GM12874 (cell line): ENCODE data around the gene ZNF474.

Experiments
- TF ChIP-seq, protein P1 (sequence below): IDR thresholded peaks from 2 replicates; pipeline ENCODE4 v1.5.1; 2011; ENCODE audit warnings: low read depth, mild to moderate bottlenecking, control low read depth, low read length, moderate library complexity; ENCODE audit not compliant: insufficient read depth

Gene ZNF474

GRCh38 chr5:122200450-122200849, 71.1 kb downstream of the ZNF474 start:
- TF ChIP-seq, protein P1, sequence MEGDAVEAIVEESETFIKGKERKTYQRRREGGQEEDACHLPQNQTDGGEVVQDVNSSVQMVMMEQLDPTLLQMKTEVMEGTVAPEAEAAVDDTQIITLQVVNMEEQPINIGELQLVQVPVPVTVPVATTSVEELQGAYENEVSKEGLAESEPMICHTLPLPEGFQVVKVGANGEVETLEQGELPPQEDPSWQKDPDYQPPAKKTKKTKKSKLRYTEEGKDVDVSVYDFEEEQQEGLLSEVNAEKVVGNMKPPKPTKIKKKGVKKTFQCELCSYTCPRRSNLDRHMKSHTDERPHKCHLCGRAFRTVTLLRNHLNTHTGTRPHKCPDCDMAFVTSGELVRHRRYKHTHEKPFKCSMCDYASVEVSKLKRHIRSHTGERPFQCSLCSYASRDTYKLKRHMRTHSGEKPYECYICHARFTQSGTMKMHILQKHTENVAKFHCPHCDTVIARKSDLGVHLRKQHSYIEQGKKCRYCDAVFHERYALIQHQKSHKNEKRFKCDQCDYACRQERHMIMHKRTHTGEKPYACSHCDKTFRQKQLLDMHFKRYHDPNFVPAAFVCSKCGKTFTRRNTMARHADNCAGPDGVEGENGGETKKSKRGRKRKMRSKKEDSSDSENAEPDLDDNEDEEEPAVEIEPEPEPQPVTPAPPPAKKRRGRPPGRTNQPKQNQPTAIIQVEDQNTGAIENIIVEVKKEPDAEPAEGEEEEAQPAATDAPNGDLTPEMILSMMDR: no peak

DNA sequence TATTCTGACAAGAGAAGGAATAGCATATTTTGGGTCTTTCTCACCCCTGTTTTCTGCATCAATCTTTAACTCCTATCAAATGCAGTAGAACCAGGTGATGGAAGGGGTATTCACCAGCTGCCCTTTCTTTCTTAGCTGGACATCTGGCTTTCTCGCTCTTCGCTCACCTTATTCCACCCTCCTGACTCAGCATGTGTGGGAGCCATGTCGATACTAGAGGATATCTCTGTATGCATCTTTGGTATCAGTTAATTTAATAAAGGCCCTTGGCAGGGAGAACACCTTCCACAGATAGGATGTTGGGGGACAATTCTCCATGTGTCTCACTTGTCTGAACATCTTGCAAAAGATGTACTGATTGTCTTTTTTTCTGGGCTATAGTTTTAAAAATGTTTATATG, 71.5 kb downstream of the ZNF474 start:
- TF ChIP-seq, protein P1: no peak

- TF ChIP-seq, protein P1: no peak
These were observed 72.0 kb downstream of the ZNF474 start for GRCh38 chr5:122201365-122201764.

- TF ChIP-seq, protein P1: no peak
These were observed 73.6 kb downstream of the ZNF474 start for GRCh38 chr5:122202952-122203351.
